Measurements from ENCODE around the gene IDI1. TPM values are rescaled to one million over a fixed set of nuclear protein-coding genes. Genes with fewer than 3 reads are reported as not detected.

IDI1 gene
- total RNA-seq, 4 donors from 2014 or later, result 39.0 to 67.2 (median 41.5) TPM

DNA sequence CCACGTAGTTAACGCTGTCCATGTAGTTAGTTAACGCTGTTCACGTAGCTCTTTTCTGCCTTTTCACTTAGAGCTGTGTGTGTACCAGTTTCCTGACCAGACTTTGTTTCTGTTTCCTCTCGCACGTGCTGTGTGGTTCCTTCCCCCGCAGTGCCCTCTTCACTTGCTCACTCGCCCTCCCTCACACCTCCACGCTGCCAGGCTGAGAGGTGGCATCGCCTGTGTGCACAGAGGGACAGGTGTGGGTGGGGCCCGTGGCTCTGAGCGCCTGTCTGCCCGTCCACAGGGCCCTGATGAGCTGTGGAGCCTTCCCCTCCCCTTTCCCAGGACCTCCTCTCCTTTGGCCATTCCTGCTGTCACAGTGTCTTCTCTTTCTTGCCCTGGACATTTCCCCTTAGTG is 37.9 kb upstream of the IDI1 start:
- no peaks in the 10 kb centered on the region for H3K4me1 ChIP-seq
- H3K4me3 ChIP-seq (replicated peaks in 1 of 3), result no peak overlapping the region
- H3K27ac ChIP-seq, result no peak overlapping the region
- no peaks in the 10 kb centered on the region for H3K27me3 ChIP-seq
- no peaks in the 10 kb centered on the region for H3K9me3 ChIP-seq
- intact Hi-C loops (cut with DNase I), result no loop called here
- DNase-seq, result no peak
- peaks cover 54 to 61% of the 10 kb centered on the region in 2 donors for H3K36me3 ChIP-seq
- TF ChIP-seq POLR2A (IDR thresholded peaks at IDR 0.05), result no peak
- TF ChIP-seq, protein P1, sequence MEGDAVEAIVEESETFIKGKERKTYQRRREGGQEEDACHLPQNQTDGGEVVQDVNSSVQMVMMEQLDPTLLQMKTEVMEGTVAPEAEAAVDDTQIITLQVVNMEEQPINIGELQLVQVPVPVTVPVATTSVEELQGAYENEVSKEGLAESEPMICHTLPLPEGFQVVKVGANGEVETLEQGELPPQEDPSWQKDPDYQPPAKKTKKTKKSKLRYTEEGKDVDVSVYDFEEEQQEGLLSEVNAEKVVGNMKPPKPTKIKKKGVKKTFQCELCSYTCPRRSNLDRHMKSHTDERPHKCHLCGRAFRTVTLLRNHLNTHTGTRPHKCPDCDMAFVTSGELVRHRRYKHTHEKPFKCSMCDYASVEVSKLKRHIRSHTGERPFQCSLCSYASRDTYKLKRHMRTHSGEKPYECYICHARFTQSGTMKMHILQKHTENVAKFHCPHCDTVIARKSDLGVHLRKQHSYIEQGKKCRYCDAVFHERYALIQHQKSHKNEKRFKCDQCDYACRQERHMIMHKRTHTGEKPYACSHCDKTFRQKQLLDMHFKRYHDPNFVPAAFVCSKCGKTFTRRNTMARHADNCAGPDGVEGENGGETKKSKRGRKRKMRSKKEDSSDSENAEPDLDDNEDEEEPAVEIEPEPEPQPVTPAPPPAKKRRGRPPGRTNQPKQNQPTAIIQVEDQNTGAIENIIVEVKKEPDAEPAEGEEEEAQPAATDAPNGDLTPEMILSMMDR (IDR thresholded peaks at IDR 0.05), result no peak
- 89 to 90% methylated on average over 13 of the region's 13 CpGs for WGBS, 2 donors

DNA sequence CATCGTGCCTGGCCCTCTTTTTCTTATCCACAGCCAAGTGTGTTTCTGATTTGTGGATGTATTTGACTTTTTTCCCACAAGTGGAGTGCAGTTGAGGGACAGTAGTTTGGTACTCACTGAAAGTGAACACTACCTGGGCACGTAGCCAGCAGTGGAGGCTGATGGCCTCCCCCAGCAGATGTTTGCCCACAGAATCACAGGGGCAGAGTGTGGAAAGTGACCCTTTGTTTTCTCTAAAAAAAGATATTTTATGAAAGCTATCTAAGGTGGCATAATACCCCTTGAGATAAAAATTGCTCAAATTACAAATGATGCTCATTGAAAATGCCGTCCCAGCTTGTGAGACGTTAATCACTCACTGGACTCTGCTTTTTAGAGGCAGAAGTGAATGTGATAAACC is 36.3 kb upstream of the IDI1 start:
- Histone ChIP-seq H3K27ac (no peak overlapping the region), H3K36me3 (peaks cover 54 to 55% of the 10 kb centered on the region in 2 donors), H3K4me1 (no peaks in the 10 kb centered on the region), H3K4me3 (replicated peaks in 1 of 3) (no peak overlapping the region), H3K9me3 (no peaks in the 10 kb centered on the region), H3K27me3 (no peaks in the 10 kb centered on the region)
- TF ChIP-seq POLR2A (IDR thresholded peaks at IDR 0.05), result no peak
- TF ChIP-seq, protein P1 (IDR thresholded peaks at IDR 0.05), result no peak
- no peak for DNase-seq
- intact Hi-C loops (cut with DNase I), result no loop called here
- WGBS, 2 donors, result 87 to 92% methylated on average over 4 of the region's 4 CpGs

DNA sequence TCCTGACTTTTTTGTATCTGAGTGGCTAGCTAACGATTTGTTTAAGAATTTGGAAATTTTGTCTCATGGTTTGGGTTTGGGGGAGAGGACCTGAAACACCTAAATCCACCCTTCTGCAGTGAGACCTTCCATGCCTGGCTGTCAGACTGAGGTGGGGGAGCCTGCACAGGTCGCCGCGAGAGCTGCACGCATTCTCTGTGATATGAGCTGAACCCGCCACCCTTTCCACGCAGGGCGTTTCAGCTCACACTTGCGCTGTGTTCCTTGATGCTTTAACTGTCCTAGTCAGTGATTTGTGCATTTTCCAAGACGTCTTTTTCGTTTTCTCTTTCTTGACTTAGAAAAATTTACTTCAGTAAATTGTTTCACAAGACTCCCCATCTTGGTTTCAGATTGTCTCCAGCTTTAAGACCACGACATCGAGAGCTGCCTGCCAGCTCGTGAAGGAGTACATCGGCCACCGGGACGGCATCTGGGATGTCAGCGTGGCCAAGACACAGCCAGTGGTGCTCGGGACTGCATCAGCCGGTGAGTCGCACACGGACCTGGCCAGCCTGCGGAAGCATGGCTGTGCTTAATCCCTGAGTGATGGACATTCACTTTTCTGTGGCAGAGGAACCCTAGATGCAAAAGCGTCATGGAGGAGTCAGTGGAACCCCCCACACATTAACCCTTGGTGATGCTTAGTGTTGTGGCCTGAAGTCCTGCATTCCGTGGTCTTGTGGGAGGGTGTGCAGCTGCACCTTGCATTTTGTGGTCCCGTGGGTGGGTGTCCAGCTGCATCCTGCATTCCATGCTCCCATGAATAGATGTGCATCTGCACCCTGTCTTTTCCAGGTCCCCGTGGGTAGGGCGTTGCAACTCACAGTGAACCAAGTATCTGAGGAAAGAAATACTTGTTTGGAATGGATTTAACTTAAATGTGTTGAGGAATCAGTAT is 35.4 kb upstream of the IDI1 start:
- H3K36me3 ChIP-seq, result peaks cover 59 to 64% of the 10 kb centered on the region in 2 donors
- H3K27me3 ChIP-seq, result no peaks in the 10 kb centered on the region
- no peaks in the 10 kb centered on the region for H3K4me1 ChIP-seq
- DNase-seq, result no peak
- 92 to 94% methylated on average over 27 to 28 of the region's 28 CpGs for WGBS, 2 donors
- no peak overlapping the region for H3K27ac ChIP-seq
- no peaks in the 10 kb centered on the region for H3K9me3 ChIP-seq
- TF ChIP-seq, protein P1 (IDR thresholded peaks at IDR 0.05), result no peak
- no peak for TF ChIP-seq POLR2A (IDR thresholded peaks at IDR 0.05)
- no peak overlapping the region for H3K4me3 ChIP-seq (replicated peaks in 1 of 3)
- intact Hi-C loops (cut with DNase I), result no loop called here

DNA sequence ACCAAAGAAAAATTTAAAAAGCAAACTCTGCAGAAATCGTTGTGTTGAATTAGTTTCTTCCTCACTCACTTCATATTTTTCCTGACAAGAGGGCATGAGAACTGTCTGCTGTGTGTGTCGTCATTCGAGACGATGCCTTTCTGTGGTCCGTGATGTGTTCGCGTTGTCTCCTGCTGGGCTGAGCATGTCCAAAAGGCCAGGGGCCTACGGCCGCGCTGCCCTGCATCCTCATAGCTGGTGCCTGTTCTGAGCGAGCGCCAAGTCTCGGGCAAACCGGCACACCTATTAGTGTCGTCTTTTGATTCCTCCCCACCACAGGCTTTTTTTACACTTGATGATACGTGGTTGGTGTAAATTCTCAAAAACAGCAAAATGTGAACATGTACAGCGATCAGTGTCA is 34.7 kb upstream of the IDI1 start:
- Histone ChIP-seq H3K4me1 (no peaks in the 10 kb centered on the region), H3K36me3 (peaks cover 55 to 62% of the 10 kb centered on the region in 2 donors), H3K27me3 (no peaks in the 10 kb centered on the region), H3K27ac (no peak overlapping the region), H3K4me3 (replicated peaks in 1 of 3) (no peak overlapping the region), H3K9me3 (no peaks in the 10 kb centered on the region)
- DNase-seq, result no peak
- 93 to 94% methylated on average over 17 of the region's 17 CpGs for WGBS, 2 donors
- intact Hi-C loops (cut with DNase I), result no loop called here
- TF ChIP-seq, protein P1 (IDR thresholded peaks at IDR 0.05), result no peak
- TF ChIP-seq POLR2A (IDR thresholded peaks at IDR 0.05), result no peak

DNA sequence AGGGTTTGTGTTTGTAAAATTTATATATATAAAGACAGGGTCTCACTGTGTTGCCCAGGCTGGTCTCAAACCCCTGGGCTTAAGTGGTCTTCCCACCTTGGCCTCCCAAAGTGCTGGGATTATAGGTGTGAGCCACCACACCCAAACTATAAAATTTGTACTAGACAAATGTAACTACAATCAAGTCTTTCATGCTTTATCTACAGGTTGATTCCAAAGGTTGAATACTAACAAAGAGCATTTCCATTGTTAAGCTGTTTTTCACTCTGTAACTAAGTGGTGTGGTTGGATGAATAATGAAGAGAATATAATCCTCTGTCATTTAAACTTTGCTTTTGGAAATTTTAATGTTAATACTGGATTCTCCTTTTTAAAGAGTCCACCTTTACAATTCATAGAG is 29.7 kb upstream of the IDI1 start:
- H3K4me1 ChIP-seq, result peaks cover 0 to 4% of the 10 kb centered on the region in 2 donors
- intact Hi-C loops (cut with DNase I), result no loop called here
- H3K36me3 ChIP-seq, result peaks cover 25 to 35% of the 10 kb centered on the region in 2 donors

More for the DNA sequence above, 29.7 kb upstream of the IDI1 start:
- H3K4me3 ChIP-seq (replicated peaks in 1 of 3), result no peak overlapping the region
- H3K27ac ChIP-seq, result no peak overlapping the region
- no peaks in the 10 kb centered on the region for H3K9me3 ChIP-seq
- no peaks in the 10 kb centered on the region for H3K27me3 ChIP-seq
- DNase-seq, result no peak
- TF ChIP-seq POLR2A (IDR thresholded peaks at IDR 0.05), result no peak
- TF ChIP-seq, protein P1 (IDR thresholded peaks at IDR 0.05), result no peak
